Measurements from ENCODE around the gene RAB38. TPM values are rescaled to one million over a fixed set of nuclear protein-coding genes. Genes with fewer than 3 reads are reported as not detected.

Gene RAB38
- total and polyA plus RNA-seq, 8 donors: 1.0 to 9.0 (median 2.9) TPM; not detected in 1

DNA sequence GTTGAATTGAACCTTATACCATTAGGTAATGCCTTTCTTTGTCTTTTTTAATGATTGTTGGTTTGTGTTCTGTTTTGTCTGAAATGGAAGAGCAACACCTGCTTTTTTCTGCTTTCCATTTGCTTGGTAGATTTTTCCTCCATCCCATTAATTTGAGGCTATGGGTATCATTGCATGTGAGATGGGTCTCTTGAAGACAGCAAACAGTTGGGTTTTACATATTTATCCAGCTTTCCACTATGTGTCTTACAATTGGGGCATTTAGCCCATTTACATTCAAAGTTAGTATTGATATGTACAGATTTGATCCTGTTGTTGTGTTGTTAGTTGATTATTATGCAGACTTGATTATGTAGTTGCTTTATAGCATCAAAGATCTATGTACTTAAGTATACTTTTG, 21.1 kb upstream of the RAB38 start:
- Histone ChIP-seq H3K4me3 (no peak overlapping the region), H3K27me3 (no peaks in the 10 kb centered on the region), H3K9me3 (peaks cover 7 to 29% (median 19%) of the 10 kb centered on the region in 4 donors), H3K27ac (no peak overlapping the region), H3K4me1 (no peaks in the 10 kb centered on the region), H3K36me3 (no peaks in the 10 kb centered on the region)
- DNase-seq: no peak
- no peak for TF ChIP-seq POLR2AphosphoS5 (IDR thresholded peaks at IDR 0.05)
- no peak for TF ChIP-seq POLR2A (IDR thresholded peaks at IDR 0.05)
- TF ChIP-seq, protein P1, sequence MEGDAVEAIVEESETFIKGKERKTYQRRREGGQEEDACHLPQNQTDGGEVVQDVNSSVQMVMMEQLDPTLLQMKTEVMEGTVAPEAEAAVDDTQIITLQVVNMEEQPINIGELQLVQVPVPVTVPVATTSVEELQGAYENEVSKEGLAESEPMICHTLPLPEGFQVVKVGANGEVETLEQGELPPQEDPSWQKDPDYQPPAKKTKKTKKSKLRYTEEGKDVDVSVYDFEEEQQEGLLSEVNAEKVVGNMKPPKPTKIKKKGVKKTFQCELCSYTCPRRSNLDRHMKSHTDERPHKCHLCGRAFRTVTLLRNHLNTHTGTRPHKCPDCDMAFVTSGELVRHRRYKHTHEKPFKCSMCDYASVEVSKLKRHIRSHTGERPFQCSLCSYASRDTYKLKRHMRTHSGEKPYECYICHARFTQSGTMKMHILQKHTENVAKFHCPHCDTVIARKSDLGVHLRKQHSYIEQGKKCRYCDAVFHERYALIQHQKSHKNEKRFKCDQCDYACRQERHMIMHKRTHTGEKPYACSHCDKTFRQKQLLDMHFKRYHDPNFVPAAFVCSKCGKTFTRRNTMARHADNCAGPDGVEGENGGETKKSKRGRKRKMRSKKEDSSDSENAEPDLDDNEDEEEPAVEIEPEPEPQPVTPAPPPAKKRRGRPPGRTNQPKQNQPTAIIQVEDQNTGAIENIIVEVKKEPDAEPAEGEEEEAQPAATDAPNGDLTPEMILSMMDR (IDR thresholded peaks at IDR 0.05): no peak
- no peak for TF ChIP-seq EP300 (IDR thresholded peaks at IDR 0.05)
- intact Hi-C loops (cut with DNase I; ENCODE audit: low total_unique reads): no loop called here

DNA sequence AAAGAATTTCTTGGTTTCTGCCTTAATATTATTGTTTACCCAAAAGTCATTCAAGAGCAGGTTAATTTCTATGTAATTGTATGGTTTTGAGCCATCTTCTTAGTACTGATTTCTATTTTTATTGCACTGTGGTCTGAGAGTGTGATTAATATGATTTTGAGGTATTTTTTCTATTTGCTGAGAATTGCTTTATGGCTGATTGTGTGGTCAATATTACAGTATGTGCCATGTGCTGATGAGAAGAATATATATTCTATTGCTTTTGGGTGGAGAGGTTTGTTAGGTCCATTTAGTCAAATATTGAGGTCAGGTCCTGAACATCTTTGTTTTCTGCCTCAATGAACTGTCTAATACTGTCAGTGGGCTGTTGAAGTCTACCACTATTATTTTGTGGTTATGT, 20.7 kb upstream of the RAB38 start:
- Histone ChIP-seq H3K9me3 (peaks cover 7 to 29% (median 19%) of the 10 kb centered on the region in 4 donors), H3K4me1 (no peaks in the 10 kb centered on the region), H3K4me3 (no peak overlapping the region), H3K36me3 (no peaks in the 10 kb centered on the region), H3K27ac (no peak overlapping the region), H3K27me3 (no peaks in the 10 kb centered on the region)
- no peak for DNase-seq
- intact Hi-C loops (cut with DNase I; ENCODE audit: low total_unique reads): no loop called here
- TF ChIP-seq POLR2AphosphoS5 (IDR thresholded peaks at IDR 0.05): no peak
- TF ChIP-seq, protein P1 (IDR thresholded peaks at IDR 0.05): no peak
- TF ChIP-seq EP300 (IDR thresholded peaks at IDR 0.05): no peak
- TF ChIP-seq POLR2A (IDR thresholded peaks at IDR 0.05): no peak

DNA sequence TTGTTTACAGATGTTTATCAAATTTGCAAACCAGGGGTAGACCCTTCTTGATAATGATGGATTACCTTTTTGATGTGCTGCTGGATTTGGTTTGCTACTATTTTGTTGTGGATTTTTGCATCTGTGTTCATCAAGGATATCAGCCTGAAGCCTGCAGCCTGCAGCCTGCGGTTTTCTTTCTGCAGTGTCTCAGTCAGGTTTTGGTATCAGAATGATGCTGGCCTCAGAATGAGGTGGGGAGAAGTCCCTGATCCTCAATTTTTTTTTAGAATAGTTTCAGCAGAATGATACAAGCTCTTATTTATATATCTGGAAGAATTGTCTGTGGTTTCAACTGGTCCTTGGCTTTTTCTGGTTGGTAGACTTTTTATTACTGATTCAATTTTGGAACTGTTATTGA, 19.7 kb upstream of the RAB38 start:
- Histone ChIP-seq H3K9me3 (peaks cover 7 to 29% (median 19%) of the 10 kb centered on the region in 4 donors), H3K4me1 (no peaks in the 10 kb centered on the region), H3K4me3 (no peak overlapping the region), H3K27ac (no peak overlapping the region), H3K36me3 (no peaks in the 10 kb centered on the region), H3K27me3 (no peaks in the 10 kb centered on the region)
- no peak for DNase-seq
- TF ChIP-seq POLR2AphosphoS5 (IDR thresholded peaks at IDR 0.05) (no peak), POLR2A (IDR thresholded peaks at IDR 0.05) (no peak)
- 39 to 55% (median 44%) methylated on average over 1 of the region's 1 CpG for WGBS, 5 donors
- intact Hi-C loops (cut with DNase I; ENCODE audit: low total_unique reads): no loop called here

DNA sequence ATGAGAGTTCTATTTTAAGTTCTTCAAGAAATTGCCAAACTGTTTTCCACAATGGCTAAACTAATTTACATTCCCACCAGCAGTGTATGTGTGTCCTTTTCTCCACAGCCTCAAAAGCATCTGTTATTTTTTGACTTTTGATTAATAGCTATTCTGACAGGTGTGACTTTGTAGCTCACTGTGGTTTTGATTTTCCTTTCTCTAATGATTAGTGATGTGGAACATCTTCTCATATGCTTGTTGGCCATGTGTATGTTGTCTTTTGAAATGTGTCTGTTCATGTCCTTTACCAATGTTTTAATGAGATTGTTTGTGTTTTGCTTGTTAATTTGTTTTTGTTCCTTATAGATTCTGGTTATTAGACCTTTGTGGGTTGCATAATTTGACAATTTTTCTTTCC, 18.0 kb upstream of the RAB38 start:
- Histone ChIP-seq H3K4me1 (no peaks in the 10 kb centered on the region), H3K27ac (no peak overlapping the region), H3K27me3 (no peaks in the 10 kb centered on the region), H3K9me3 (peaks cover 7 to 29% (median 19%) of the 10 kb centered on the region in 4 donors), H3K4me3 (no peak overlapping the region), H3K36me3 (no peaks in the 10 kb centered on the region)
- intact Hi-C loops (cut with DNase I; ENCODE audit: low total_unique reads): no loop called here
- no peak for TF ChIP-seq POLR2AphosphoS5 (IDR thresholded peaks at IDR 0.05)
- no peak for TF ChIP-seq POLR2A (IDR thresholded peaks at IDR 0.05)
- TF ChIP-seq, protein P1 (IDR thresholded peaks at IDR 0.05): no peak
- TF ChIP-seq EP300 (IDR thresholded peaks at IDR 0.05): no peak
- DNase-seq: no peak

DNA sequence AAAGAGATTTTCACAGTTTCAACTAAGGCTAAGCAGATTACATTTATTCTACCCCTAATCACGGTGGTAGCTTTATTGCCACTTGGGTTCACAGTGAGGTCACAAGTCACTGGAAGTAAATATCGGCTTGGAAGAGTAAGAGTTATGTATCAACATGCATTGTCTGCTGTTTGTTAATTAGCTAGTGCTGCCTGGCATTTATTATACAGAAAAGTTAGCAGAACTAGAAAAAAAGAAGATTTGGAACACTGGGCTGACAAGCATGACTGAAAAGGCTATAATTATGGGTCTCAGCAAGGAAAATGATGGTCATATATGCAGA, 13.7 kb upstream of the RAB38 start:
- no peaks in the 10 kb centered on the region for H3K27me3 ChIP-seq
- no peaks in the 10 kb centered on the region for H3K36me3 ChIP-seq
- H3K27ac ChIP-seq: no peak overlapping the region
- WGBS, 5 donors: 14 to 25% (median 20%) methylated on average over 2 of the region's 2 CpGs
- H3K4me1 ChIP-seq: no peaks in the 10 kb centered on the region
- DNase-seq: no peak
- H3K4me3 ChIP-seq: no peak overlapping the region
- no peaks in the 10 kb centered on the region for H3K9me3 ChIP-seq
- intact Hi-C loops (cut with DNase I; ENCODE audit: low total_unique reads): no loop called here
- TF ChIP-seq, protein P1 (IDR thresholded peaks at IDR 0.05): no peak
- no peak for TF ChIP-seq EP300 (IDR thresholded peaks at IDR 0.05)
- no peak for TF ChIP-seq POLR2AphosphoS5 (IDR thresholded peaks at IDR 0.05)
- TF ChIP-seq POLR2A (IDR thresholded peaks at IDR 0.05): no peak
